GM12891 (cell line): Measurements from ENCODE around the gene SIDT2.
"Not testable (repeated sequence)": the region's sequence is repeated elsewhere in the genome, so short reads cannot be mapped to it uniquely, and the experiment has no call there.

Experiments
- DNase-seq: peaks from one replicate; pipeline ENCODE4 v3.0.0; 2011; ENCODE audit warnings: low spot score; ENCODE audit not compliant: insufficient read length
- FAIRE-seq: peaks from 2 replicates; lab custom pipeline; 2011; peaks lifted over from hg19 to GRCh38; lab: Jason Lieb, UNC
- PAX5 ChIP-seq: IDR thresholded peaks from 2 replicates; pipeline ENCODE4 v1.6.1; 2011; ENCODE audit warnings: low read length, moderate library complexity, mild to moderate bottlenecking; ENCODE audit not compliant: insufficient read depth, severe bottlenecking
- POLR2A ChIP-seq: IDR thresholded peaks from 2 replicates; pipeline ENCODE4 v1.6.1; 2011; ENCODE audit warnings: low read depth, low read length, control low read depth
- POLR2AphosphoS5 ChIP-seq: IDR thresholded peaks from 2 replicates; pipeline ENCODE4 v1.6.1; 2011; ENCODE audit warnings: low read depth, low read length, control low read depth
- POU2F2 ChIP-seq: IDR thresholded peaks from 2 replicates; pipeline ENCODE4 v1.6.1; 2011; ENCODE audit warnings: low read depth, mild to moderate bottlenecking, control low read depth, low read length, moderate library complexity
- SPI1 ChIP-seq: IDR thresholded peaks from 2 replicates; pipeline ENCODE4 v1.6.1; 2011; ENCODE audit warnings: low read depth, low read length, control low read depth
- TAF1 ChIP-seq: IDR thresholded peaks from 2 replicates; pipeline ENCODE4 v1.6.1; 2011; ENCODE audit warnings: low read depth, low read length, control low read depth

SIDT2 gene

GRCh38 chr11:117180661-117181585 is 2.4 kb downstream of the SIDT2 start:
- no peak for TF ChIP-seq POU2F2
- no peak for TF ChIP-seq POLR2AphosphoS5
- no peak for TF ChIP-seq POLR2A
- no peak for TF ChIP-seq PAX5
- no peak for TF ChIP-seq SPI1
- TF ChIP-seq TAF1, result no peak
- peak; percentile 64 for DNase-seq
- FAIRE-seq, result peak; percentile 96

- FAIRE-seq, result no peak
- DNase-seq, result no peak
- TF ChIP-seq POLR2AphosphoS5 (no peak), POU2F2 (no peak), POLR2A (no peak), PAX5 (no peak), TAF1 (no peak), SPI1 (no peak)
Measured at GRCh38 chr11:117181586-117182550, 3.3 kb downstream of the SIDT2 start.

DNA sequence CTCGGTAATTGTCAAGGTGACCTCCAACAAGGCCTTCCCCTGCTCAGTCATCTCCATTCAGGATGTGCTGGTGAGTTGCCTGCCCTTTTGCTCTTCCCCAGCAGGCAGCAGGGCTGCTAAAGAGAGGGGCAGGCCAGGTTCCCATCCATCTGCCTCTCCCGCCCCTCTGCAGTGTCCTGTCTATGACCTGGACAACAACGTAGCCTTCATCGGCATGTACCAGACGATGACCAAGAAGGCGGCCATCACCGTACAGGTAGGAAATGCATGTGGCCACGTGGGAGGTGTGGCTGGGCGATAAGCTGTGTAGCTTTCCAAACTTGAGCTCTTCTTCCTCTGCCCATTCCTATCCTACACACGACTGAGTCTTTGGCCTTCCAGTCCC is 4.0 kb downstream of the SIDT2 start:
- no peak for FAIRE-seq
- DNase-seq, result no peak
- TF ChIP-seq TAF1, result no peak
- TF ChIP-seq SPI1, result no peak
- TF ChIP-seq POU2F2, result no peak
- TF ChIP-seq POLR2AphosphoS5, result no peak

DNA sequence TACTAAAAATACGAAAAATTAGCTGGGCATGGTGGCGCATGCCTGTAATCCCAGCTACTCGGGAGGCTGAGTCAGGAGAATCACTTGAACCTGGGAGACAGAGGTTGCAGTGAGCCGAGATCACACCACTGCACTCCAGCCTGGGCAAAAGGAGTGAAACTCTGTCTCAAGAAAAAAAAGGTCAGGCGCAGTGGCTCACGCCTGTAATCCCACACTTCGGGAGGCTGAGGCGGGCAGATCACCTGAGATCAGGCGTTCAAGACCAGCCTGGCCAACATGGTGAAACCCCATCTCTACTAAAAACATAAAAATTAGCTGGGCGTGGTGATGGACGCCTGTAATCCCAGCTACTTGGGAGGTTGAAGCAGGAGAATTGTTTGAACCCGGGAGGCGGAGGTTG is 4.6 kb downstream of the SIDT2 start:
- DNase-seq, FAIRE-seq: not testable (repeated sequence)

GRCh38 chr11:117183724-117184349 is 5.3 kb downstream of the SIDT2 start:
- no peak for FAIRE-seq
- TF ChIP-seq SPI1 (no peak), POU2F2 (no peak), PAX5 (no peak), POLR2AphosphoS5 (no peak), POLR2A (no peak), TAF1 (no peak)
- no peak for DNase-seq

DNA sequence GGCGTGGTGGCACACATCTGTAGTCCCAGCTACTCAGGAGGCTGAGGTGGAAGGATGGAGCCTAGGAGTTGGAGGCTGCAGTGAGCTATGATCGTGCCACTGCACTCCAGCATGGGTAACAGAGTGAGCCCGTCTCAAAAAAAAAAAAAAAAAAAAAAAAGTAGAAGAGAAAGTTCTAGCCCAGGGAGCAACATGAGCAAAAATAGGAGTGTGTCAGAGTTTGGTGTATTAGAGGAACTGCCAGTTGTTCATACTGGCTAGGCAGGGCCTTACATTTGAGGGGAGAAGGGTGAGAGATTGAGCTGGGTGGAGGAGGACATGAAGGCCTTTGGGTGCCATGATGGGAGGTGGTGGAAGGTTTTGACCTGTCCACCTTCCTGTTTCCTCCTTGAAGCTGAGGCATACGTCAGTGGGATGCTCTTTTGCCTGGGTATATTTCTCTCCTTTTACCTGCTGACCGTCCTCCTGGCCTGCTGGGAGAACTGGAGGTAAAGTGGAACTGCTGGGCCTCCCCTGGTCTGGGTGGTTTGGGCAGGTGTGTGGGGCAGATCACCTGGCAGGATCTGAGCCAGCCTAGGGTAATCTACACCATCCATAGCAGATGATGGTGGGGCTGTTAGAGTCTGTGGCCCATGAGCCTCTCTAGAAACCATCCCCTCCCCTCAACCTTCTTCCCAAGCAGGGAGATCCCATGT is 7.3 kb downstream of the SIDT2 start:
- FAIRE-seq (peak; percentile 80), DNase-seq (no peak)
- TF ChIP-seq POU2F2 (no peak), POLR2AphosphoS5 (no peak), SPI1 (peak; percentile 68), TAF1 (no peak), POLR2A (no peak), PAX5 (no peak)

- FAIRE-seq (no peak), DNase-seq (no peak)
Measured at GRCh38 chr11:117186431-117186761, 7.9 kb downstream of the SIDT2 start.

DNA sequence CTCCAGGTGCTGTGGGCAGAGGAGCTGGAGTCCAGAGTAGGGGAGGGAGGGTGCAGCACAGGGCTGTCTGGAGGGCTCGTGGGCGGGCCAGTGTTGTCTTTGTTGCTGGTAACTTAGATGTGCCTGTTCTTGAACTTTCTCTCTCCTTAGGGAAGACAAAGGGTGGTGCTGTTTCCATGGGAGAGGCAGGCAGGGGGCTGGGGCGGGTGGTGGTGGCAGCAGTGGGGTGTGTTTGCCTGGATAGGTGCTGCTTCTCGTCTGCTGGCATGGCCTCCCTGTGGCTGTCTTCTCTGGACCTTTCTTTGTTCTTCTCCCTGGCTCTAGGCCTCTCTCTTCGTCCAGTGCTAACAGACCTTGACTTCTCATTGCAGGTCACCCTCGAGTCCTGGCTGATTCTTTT is 8.5 kb downstream of the SIDT2 start:
- FAIRE-seq (peak; percentile 61), DNase-seq (no peak)
- no peak for TF ChIP-seq SPI1
- no peak for TF ChIP-seq POU2F2

More at GRCh38 chr11:117186431-117186761, 7.9 kb downstream of the SIDT2 start:
- TF ChIP-seq PAX5, result no peak
- TF ChIP-seq SPI1, result no peak
- TF ChIP-seq TAF1, result no peak
- TF ChIP-seq POLR2AphosphoS5, result no peak
- TF ChIP-seq POLR2A, result no peak
- no peak for TF ChIP-seq POU2F2

DNA sequence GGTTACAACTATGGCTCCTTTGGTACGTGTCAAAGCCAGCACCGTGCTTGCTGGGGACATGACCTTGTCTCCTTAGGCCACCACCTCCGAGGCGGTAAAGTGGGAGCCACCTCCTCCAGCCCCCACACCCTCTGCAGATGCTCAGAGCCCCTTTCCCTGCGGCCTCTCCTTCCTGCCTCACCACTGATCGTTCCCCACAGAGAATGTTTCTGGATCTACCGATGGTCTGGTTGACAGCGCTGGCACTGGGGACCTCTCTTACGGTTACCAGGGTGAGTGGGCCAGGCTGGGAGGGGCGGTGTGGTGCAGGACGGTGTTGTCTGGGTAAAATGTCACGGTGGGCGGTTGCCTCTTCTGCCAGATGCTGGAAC is 8.9 kb downstream of the SIDT2 start:
- no peak for TF ChIP-seq POU2F2
- TF ChIP-seq PAX5, result no peak
- no peak for TF ChIP-seq SPI1
- no peak for TF ChIP-seq TAF1
- TF ChIP-seq POLR2A, result no peak
- no peak for TF ChIP-seq POLR2AphosphoS5

More for the DNA sequence above, 8.9 kb downstream of the SIDT2 start:
- DNase-seq (no peak), FAIRE-seq (no peak)
